Activated CD8-positive, alpha-beta memory T cell treated with anti-CD3 and anti-CD28 coated beads, Interleukin-2, amount 50 U/mL, for 4 hours (primary cell): ENCODE data around the gene VWC2L.

ENCODE experiments used
- DNase-seq: peaks from one replicate; pipeline ENCODE4 v3.0.0-alpha.2; 2020

VWC2L gene

DNA sequence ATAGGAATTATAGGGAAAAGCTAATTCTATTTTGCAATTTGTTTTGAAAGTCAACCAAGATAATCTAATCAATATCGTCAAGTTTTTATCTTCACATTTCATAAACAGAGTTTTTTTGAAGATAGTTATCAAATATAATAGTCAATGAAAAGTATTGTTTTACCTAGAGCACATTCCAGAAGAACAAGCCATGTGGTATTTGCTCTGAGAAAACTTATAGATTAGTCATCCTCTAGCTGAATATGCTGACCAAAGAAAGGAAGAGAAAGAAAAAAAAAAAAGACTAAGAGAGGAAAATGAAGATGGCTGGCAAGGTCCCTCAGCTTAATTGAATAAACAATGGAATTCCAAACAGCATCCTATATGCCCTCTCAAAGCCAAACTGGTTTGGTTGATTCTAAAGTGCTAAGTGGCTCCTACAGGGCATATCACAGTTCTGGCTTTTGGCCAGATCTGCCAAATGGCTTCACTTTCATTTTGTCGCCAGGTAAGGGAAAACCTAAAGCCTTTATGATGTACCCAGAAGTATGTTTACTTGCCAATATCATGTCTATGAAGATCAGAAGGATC lies 132.6 kb downstream of the VWC2L start:
- DNase-seq, result no peak

DNA sequence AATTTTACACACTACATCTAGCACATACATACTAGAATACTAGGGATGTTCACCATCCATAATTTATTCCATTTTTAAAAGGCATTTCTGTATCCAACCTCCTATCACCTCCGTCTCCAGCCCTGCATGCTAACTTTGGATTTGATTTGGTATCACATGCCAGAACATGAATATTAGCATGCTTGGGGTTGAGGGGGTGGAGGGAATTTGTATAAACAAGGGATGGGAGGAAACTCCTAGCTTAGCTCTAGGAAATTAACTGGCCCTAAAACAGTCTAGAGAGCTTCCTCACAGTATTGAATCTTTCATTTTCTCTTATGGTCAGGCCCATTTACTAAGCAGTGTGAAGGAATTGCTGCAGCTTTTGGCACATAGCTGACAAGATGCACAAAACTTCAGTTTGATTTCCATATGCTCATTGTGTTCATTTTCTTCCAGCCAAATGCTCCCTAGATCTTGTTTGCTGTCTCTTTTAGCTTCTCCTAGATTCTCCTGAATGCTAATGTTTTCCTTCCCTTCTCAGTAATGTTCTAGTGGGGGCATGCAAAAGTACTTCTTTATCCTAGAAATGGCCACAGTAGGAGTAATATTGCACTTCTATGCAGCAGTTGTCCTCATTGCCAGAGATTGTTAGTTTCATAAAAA lies 135.2 kb downstream of the VWC2L start:
- DNase-seq, result no peak

DNA sequence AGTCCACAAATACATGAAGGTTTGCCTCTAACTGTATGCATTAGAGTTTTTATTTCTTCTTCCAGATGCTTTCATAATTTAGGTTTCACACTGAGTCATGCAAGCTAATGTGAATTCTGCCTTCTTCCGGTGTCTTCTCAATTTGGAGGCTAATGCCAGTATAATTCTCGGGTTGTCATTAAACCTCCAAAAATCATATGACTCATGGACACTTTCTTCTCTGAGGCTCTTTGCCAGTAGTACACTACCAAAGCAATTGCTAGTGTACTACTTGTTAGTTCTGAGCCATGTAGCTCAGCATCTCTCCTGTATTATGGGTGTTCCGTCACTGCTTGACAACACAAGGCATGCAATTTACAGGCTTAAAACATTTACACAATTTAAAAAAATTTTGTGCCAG lies 137.1 kb downstream of the VWC2L start:
- DNase-seq, result no peak

DNA sequence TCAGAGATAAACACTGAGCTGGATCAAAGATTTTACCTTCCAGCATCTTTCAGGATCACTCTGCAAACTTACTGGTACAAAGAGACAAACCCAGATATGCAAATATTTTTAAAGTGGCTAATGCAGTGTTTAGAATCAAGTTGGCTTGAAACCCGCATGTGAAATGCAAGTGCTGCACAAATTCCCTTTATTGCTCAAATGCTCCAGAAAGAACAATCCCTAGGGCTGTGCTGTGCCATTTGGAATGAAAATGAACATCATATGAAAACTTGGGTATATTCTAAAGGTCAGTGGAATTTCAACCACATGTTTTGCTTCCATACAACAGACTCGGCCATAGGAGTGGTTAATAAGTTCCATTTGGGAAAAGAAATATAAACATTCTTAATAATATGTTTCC lies 139.1 kb downstream of the VWC2L start:
- DNase-seq, result no peak

DNA sequence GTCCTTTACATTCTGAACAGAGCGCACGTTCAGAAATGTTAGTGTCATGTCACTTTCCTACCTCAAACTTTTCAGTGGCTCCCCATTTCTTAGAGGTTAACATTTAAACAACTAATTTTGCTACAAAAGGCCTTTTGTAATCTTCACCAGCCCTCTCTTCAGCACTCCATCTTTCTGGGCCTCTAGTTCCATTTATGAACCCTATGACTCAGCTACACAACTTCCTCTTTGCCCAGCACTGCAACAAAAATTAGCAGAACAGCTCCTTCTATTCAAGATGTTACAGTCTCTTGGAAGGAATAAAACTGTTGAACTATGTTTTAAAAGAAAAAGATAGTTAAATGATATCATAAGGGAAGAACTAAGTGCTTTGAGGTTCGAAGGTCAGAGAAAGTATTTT lies 139.9 kb downstream of the VWC2L start:
- no peak for DNase-seq

DNA sequence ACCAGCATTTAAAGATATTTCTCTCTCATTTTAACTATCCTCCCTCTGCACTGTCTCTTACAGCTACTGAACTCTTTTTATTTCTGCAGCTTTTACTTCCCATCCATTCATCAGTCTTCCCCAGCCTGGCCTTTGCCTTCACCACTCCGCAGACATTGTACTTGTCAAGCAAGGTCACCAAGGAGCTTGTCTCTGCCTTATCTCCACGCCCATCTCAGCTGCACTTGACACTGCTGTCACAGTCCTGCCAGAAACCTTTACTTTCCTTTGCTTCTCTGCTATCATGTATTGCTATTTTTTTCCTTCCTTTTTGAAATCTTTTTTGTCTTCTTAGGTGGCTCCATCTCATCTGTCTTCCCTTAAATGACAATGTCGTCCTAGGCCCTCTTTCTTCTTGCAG lies 147.0 kb downstream of the VWC2L start:
- no peak for DNase-seq

DNA sequence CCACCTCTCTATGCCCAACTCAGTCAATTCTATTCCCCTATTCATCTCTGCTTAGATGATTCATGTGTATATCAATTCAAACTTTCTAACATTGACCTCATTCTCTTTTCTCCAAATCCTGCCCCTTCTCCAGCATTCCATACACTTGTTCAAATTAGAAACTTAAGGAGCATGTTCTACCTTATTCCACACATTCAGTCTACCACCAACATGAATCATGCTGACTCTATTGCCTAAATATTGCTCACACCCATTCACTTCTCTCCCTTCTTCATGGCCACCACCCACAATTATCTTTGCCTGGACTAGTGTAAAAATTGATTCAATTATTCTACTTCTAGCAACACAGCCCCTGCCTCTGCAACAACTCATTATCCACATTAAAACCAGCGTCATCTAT lies 147.5 kb downstream of the VWC2L start:
- DNase-seq, result no peak

DNA sequence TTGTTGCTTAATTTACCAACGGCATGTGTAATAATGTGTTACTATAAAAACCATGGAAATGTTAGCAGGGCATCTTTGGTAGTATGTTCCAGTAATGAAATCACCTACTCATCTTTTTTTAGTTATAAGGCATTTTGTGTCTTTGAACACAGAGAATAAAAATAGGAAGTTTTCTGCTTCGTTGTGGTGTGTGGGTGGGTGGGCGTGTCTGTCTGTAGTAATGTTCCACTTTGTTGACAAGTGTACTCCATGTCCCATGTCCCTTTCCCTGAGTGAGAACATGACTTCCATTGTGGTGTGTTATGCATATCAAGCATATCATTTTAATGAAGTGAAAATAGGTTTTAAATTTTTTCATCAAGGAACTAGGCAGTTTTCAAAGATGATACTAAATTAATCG lies 149.3 kb downstream of the VWC2L start:
- no peak for DNase-seq

DNA sequence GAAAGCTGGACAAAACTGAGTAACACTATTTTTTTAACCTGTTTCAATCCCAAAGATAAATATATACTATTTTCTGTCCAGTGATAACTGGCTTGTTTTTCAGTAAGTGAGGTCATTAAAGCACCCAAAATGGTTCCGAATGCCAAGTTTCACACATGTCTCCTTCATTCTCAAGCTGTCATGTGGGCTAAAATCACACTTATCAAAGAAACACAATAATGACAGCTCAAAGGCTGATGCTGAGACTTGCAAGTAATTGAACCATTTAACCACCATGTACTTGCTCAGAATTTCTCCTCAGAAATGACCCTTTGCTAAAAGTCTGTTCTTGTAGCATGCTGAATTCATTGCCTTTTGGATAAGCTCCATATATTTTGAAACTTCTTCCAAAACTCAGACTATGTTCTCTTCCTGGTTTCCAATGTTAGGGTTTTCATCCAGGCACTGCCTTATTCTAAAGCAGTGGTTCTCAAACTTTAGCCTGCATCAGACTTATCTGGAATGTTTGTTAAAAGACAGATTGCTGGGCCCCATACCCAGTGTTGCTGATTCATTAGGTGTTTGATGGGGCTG lies 149.8 kb downstream of the VWC2L start:
- no peak for DNase-seq

DNA sequence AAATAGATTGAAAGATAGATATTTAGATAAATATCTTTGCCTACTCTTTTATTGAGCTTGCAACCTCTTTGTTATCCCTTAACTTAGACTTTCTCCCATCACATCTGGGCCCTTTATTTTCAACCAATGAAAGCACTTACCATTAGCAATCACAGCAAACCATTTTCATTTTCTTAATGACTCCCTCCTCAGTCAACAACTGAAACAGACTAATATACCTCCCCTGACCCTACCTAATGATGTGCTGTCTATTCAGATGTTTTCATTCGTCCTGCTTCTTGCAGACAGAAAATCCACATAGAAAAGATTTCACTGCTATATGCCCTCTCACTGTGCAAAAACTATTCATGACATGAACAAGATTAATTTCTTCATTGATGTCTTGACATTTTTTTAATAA lies 154.4 kb downstream of the VWC2L start:
- DNase-seq, result no peak

DNA sequence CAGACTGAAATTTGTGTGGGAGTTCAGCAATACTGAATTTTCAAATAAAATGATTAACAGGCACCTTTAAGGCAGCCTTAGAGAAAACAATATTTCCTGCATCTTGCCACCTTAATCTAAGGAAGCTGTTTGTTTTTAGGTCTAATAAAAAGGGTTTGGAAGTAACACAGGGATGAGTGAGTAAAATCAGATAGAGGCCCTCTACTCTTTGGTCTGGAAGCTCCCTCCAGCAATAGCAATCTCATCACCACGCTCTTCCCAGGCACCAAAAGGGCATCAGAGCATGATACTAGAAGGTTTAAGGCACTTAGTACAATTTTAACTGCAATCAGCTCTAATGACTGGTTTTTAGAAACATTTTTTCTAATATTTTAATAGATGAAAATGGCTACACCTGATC lies 155.6 kb downstream of the VWC2L start:
- DNase-seq, result no peak

DNA sequence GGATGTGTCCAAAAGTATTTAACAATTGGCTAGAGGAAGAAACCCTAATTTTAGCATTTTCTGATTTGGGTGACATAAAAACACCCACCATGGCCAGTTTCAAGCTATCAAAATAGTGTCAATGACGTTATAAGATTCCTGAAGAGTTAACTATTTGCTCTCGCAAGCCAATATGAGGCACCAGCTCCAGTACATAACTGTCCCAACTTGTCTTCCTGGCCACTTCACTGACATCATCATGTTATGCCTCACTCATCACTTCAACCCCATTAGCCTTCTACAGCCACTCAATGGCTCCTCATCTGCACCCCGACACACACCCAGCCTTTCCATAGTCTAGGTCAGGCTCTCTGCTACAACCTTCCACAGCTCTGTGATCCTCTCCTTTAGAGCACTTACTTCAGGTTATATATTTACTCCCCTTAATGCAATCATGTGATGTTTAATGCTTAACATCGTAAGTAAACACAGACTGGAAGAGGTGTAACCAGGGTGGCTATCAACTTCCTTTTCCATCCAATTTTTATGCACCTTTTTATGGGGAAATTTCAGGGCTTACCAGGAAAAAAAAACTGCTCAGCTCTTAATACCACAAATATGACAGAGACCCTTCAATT lies 158.7 kb downstream of the VWC2L start:
- no peak for DNase-seq

DNA sequence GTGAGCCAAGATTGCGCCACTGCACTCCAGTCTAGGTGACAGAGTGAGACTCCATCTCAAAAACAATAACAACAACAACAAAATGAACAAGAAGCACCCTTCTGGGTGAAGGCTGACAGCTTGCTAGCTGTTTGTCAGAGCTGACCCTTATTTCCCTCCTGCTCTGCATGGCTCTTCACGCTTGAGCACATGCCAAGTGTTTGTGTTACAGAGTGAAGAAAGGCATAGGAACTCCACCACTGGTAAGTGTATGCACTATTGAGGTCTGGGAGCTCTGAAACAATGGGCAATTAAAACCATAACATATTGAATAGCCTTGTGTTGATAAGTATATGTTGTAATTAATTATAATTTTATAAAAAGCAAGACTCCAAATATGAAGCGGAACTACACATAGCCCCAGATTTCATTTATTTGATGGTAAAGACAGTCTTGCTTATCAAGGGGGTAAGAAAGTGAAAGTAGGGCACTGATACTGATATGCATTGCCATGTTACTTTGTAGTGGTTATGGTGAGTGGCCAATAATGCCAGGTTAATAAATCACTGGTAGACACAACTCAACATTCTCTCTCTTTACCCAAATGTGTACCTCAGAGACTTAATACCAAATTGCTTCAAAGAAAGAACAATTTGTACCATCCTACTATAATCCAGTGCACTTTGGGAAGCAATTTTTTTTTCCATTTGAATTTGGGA lies 163.4 kb downstream of the VWC2L start:
- no peak for DNase-seq

DNA sequence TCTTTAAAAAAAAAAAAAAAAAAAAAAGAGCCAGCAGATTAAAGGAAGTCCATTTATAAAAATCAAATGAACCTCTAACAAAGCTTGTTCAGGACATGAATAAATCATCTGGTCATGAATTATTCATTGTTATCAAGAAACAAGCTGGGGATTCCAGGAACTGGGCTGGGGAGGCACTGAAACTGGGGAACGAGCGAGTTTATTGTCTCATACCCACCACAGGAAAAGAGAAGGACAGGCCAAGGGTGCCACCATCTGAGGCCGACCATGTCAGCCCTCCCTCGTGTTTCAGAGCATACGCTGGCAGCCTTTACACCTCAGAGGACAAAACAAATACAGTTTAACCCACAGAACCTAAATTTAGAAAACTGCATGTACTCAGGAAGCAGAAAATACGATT lies 164.2 kb downstream of the VWC2L start:
- no peak for DNase-seq

DNA sequence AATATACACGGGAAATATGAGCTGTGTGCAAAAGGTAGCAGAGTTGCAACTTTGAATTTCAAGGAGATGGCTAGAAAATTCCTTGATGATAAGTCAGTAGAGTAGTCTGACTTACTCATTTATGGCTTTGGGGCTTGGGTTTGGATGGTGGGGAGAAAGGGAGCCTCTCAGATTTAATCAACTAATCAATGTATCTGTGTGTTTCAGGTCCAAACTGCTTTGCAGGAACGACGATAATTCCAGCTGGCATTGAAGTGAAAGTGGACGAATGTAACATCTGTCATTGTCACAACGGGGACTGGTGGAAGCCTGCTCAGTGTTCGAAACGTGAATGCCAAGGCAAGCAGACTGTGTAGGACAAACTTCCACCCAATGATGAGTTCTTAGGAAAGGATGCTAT lies 164.6 kb downstream of the VWC2L start:
- DNase-seq, result no peak

DNA sequence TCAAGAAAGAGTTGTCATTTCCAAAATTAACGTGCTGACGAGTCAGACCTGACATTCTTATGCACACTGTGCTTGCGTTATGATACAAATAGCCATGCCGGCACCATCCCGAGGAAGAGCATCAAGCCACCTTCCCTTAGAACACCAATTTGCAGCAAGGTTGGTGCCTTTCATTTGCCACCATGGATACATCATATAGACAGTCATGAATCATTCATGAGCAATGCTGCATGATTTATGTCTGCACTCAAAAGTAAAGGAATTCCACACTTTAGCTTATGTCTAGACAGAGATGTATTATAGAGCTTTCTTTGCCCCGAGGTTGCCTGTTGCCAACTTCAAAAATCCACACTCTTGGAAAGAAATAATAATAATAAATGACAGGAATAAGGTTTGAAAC lies 166.9 kb downstream of the VWC2L start:
- DNase-seq, result no peak

DNA sequence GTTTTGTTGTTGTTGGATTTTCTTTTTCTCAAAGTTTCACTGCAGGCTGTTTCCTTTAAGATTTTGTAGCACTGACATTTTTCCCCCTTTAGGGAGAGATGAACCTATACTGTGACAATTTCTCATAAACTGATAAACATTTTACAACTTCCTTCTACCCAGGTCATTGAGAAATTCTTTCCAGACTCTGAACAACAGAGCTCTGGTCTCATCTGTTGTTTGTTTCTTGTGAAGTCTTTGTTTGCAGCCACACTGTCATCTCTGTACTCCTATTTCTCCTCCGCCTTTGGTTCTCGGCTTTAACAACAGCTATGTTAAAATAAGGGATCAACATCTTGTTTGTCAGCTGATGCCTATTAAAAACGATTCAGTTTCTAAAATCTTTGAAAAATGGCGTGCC lies 167.6 kb downstream of the VWC2L start:
- DNase-seq, result no peak

DNA sequence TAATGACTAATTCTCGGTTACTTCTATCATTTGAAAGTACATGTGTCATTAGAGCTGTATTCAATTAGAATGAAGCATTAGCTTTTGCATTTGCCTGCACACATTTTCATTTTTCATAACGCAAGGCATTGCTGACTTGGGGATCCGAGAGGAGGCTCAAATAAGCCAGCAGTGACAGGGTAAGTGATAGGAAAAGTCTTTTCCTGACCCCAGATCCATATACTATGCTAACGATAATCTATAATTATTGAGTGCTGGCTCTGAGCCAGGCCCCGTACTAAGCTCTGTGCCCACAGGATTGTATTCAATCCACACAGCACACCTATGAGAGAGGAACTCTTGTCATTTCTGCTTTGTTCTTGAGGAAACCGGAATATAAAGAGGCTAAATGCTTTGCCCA lies 168.2 kb downstream of the VWC2L start:
- no peak for DNase-seq

DNA sequence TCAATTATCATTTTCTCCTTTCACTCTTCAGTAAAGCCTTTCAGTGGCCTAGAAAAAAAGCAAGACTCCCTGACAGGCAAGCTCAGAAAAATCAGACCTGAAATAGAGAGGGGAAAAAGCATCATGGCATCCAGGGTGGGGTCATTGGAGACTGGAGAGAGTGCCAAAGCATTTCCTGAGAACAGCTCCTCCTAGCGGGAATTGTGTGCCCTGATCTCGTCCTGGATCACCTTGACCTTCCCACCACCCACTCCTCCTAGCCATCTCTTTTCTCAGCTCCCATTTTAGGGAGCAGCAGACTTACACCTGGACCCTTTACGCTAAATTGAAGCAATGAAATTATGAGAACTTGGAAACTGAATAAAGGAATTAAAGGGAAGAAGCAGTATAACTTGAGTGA lies 176.6 kb downstream of the VWC2L start:
- no peak for DNase-seq

DNA sequence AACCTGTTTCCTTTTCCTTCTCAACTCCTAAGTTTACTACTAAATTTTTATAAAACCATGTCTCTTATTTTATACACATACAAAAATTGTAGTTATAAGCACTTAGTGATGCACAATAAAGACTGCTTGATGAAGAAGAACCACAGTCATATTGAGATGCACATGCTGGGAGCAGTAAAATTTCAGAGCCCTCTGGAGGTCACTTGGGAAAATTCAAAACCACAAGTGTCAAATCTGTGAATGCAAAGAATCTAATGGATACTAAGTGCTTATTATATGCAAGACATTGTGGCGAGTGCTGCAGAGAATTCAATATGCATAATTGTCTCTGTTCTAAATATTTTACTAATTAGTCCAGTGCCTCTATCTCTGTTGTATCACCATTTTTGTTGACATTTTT lies 180.5 kb downstream of the VWC2L start:
- DNase-seq, result no peak

DNA sequence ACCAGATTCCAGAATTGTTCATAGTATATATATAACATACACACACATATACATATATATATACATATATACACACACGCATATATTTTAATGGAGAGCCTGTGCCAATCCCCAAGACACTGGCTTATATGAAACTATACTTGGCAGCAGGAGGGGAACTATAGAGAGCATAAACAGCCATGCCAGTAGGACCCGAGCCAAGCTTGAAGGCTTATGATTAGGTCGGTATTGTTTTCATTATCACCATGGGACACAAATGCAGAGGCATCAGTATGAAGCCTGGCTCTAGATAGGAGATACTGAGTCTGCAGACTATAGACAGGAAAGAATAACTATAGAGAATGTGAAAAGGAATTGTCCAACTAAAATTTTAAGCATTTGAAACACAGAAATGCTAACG lies 181.2 kb downstream of the VWC2L start:
- no peak for DNase-seq

DNA sequence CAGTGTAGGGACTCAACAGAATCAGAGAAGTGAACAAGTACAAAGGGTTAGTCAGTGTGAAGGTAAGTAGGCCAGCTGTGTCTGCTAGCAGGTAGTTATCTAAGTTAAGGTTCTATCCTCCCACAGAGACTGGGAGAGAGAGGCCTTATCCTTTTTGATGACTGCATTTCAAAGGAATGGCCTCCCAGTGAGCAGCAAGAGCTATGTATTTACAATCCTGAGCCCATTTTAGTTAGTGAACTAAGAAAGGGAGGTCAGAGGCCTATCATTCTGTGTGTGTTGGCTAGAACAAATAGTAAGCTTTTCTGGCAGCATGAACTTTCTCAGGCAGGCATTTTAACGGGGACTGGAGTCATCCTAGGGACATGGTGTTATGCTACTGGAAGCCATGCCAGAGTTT lies 182.9 kb downstream of the VWC2L start:
- no peak for DNase-seq

DNA sequence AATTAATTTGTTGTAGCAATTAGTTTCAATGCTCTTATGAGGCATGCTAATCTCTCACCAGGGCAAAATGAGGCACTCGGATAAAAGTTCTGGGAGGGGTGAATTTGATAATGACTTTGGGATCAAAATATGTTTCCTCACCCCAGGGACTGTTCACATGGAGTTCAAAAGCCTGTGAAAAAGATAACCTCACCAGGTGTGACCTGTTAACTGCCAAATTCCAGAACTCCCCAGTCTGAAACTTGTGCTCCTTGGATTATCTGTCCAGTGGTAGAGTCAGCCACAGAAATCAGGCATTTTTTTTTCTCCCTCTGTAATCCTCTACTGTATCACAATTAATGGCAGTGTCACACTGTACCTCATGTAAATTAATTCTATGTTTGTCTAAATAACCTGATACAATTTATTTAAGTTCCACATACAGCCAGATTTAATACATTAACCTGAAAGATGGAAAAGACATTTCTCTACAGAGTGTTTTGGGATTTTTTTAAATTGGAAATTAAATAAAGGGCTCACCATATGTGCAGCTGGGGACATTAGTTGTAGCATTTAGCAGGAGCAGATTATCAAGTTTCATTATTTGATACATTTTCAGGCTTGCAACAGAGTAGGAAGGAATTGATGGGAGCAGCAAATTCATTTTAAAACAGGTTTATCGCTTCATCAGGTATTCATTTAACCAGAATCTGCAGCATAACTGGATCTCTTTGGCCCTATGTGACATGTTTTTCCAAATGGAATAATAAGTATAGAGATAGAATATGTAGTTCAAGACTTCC lies 191.2 kb downstream of the VWC2L start:
- no peak for DNase-seq
